Measurements from ENCODE around the gene DOCK9.

- no peak for TF ChIP-seq CTCF (IDR thresholded peaks at IDR 0.05)
- TF ChIP-seq POLR2A (IDR thresholded peaks at IDR 0.05), result no peak
Observed at GRCh38 chr13:98856983-98857382, 120.9 kb downstream of the DOCK9 start.

All from ovary (tissue), 3 donors.